K562 (cell line): ENCODE measurements around the gene MEF2D.

Experiments used
- ELK1 ChIP-seq: sonication (generic); formaldehyde crosslinking; IDR thresholded peaks from 2 replicates; pipeline ENCODE4 v1.8.1; 2022; ENCODE audit warnings: missing genetic modification reagents
- FOXA1 ChIP-seq: fragments of 450-650 bp; IDR thresholded peaks from 2 replicates; pipeline ENCODE4 v1.6.1; 2016; ENCODE audit warnings: mild to moderate bottlenecking, borderline replicate concordance
- RFX5 ChIP-seq: IDR thresholded peaks from 2 replicates; pipeline ENCODE4 v1.6.1; 2011; ENCODE audit warnings: low read depth, mild to moderate bottlenecking, improper control_type of control experiment, low read length
- ZC3H11A ChIP-seq: IDR thresholded peaks from 2 replicates; pipeline ENCODE4 v1.6.1; 2012; ENCODE audit warnings: low read depth, low read length, improper control_type of control experiment
- ZNF318 ChIP-seq, 2 experiments: fragments of 450-650 bp; IDR thresholded peaks; 2 replicates each; pipeline ENCODE4 v1.6.1; 2016; ENCODE audit warnings: mild to moderate bottlenecking in 2 of 2, borderline replicate concordance in 1 of 2, low read depth in 1 of 2, moderate library complexity in 1 of 2
- ZNF398 ChIP-seq: fragments of 250-450 bp; sonication (Bioruptor Pico); IDR thresholded peaks from 2 replicates; pipeline ENCODE4 v1.8.0; 2021; ENCODE audit warnings: moderate library complexity, mild to moderate bottlenecking, inconsistent platforms

- TF ChIP-seq RFX5 (no peak), FOXA1 (no peak), ELK1 (CRISPR knock-in tag) (no peak), ZC3H11A (no peak), ZNF318 (IDR thresholded peaks at IDR 0.05; ENCODE audit: borderline replicate concordance in 1 of 2, low read depth in 1 of 2) (no peak), ZNF398 (CRISPR knock-in tag) (no peak)
These were observed 19.0 kb downstream of the MEF2D start for GRCh38 chr1:156481527-156481926.
